WTC11 (cell line): Measurements from ENCODE around the gene ZMIZ1. TPM values are rescaled to one million over a fixed set of nuclear protein-coding genes. Genes with fewer than 3 reads are reported as not detected.

Source experiments
- ATAC-seq: fragments of 200-7000 bp; cut with Tn5 transposase; 2 replicates; pipeline ENCODE4 v1.10.0; 2021; ENCODE audit warnings: mild to moderate bottlenecking, moderate library complexity
- CTCF ChIA-PET: fragments of 300-600 bp; sonication (Branson Sonifier 250); formaldehyde crosslinking; loops from one replicate; lab custom pipeline; 2021; ENCODE audit warnings: antibody characterized with exemption; lab: Charles Lee
- POLR2A ChIA-PET: fragments of 350-600 bp; sonication (Branson Sonifier 250); formaldehyde crosslinking; loops from one replicate; lab custom pipeline; 2021; ENCODE audit warnings: antibody characterized with exemption; lab: Charles Lee
- DNase-seq: peaks from one replicate; pipeline ENCODE4 v3.0.0; 2021; ENCODE audit warnings: low spot score
- H3K27ac Mint-ChIP-seq: 2 replicates; pipeline ENCODE4 v1.8.0; 2021; ENCODE audit warnings: mixed read lengths
- H3K27me3 Mint-ChIP-seq: 2 replicates; pipeline ENCODE4 v1.8.0; 2021; ENCODE audit warnings: low read depth, mild to moderate bottlenecking, moderate library complexity, mixed read lengths
- H3K36me3 Mint-ChIP-seq: 2 replicates; pipeline ENCODE4 v1.8.0; 2021; ENCODE audit warnings: mixed read lengths
- H3K4me1 Mint-ChIP-seq: 2 replicates; pipeline ENCODE4 v1.8.0; 2022; ENCODE audit warnings: mixed read lengths
- H3K4me3 Mint-ChIP-seq: 2 replicates; pipeline ENCODE4 v1.8.0; 2021; ENCODE audit warnings: mild to moderate bottlenecking, moderate library complexity, mixed read lengths
- H3K9me3 Mint-ChIP-seq: 2 replicates; pipeline ENCODE4 v1.8.0; 2021; ENCODE audit warnings: mixed read lengths
- AFF4 ChIP-seq: sonication (generic); formaldehyde crosslinking; IDR thresholded peaks from 2 replicates; pipeline ENCODE4 v1.8.1; 2023; ENCODE audit warnings: mild to moderate bottlenecking, missing genetic modification reagents, borderline replicate concordance
- CTCF ChIP-seq: fragments of 200-600 bp; IDR thresholded peaks from 2 replicates; pipeline ENCODE4 v1.8.0; 2022; ENCODE audit warnings: antibody characterized with exemption
- E2F4 ChIP-seq: sonication (generic); formaldehyde crosslinking; IDR thresholded peaks from 2 replicates; pipeline ENCODE4 v1.8.1; 2022; ENCODE audit warnings: low read depth, mild to moderate bottlenecking, moderate library complexity, missing genetic modification reagents, borderline replicate concordance
- FOXP1 ChIP-seq: sonication (generic); formaldehyde crosslinking; IDR thresholded peaks from 2 replicates; pipeline ENCODE4 v1.8.0; 2022; ENCODE audit warnings: missing genetic modification reagents, mild to moderate bottlenecking, moderate library complexity, borderline replicate concordance
- FOXP4 ChIP-seq: sonication (generic); formaldehyde crosslinking; IDR thresholded peaks from 2 replicates; pipeline ENCODE4 v1.8.0; 2022; ENCODE audit warnings: mild to moderate bottlenecking, missing genetic modification reagents
- GRHL2 ChIP-seq: fragments of 250-450 bp; sonication (Bioruptor Pico); IDR thresholded peaks from 2 replicates; pipeline ENCODE4 v1.8.0; 2022; ENCODE audit warnings: mild to moderate bottlenecking, moderate library complexity; ENCODE audit not compliant: insufficient replicate concordance, severe bottlenecking
- HMGXB4 ChIP-seq: sonication (generic); formaldehyde crosslinking; IDR thresholded peaks from 2 replicates; pipeline ENCODE4 v1.8.1; 2023; ENCODE audit warnings: mild to moderate bottlenecking, moderate library complexity, missing genetic modification reagents
- IRF1 ChIP-seq: sonication (generic); formaldehyde crosslinking; IDR thresholded peaks from 2 replicates; pipeline ENCODE4 v1.8.0; 2023; ENCODE audit warnings: missing genetic modification reagents
- PRDM15 ChIP-seq: sonication (generic); formaldehyde crosslinking; IDR thresholded peaks from 2 replicates; pipeline ENCODE4 v1.8.0; 2022; ENCODE audit warnings: missing genetic modification reagents
- TEAD1 ChIP-seq: sonication (generic); formaldehyde crosslinking; IDR thresholded peaks from 2 replicates; pipeline ENCODE4 v1.8.0; 2022; ENCODE audit warnings: mild to moderate bottlenecking, missing genetic modification reagents
- ZBTB21 ChIP-seq: sonication (generic); formaldehyde crosslinking; IDR thresholded peaks from 2 replicates; pipeline ENCODE4 v1.8.1; 2023; ENCODE audit warnings: mild to moderate bottlenecking, missing genetic modification reagents, borderline replicate concordance
- ZNF219 ChIP-seq: sonication (generic); formaldehyde crosslinking; IDR thresholded peaks from 2 replicates; pipeline ENCODE4 v1.8.0; 2023; ENCODE audit warnings: missing genetic modification reagents, mild to moderate bottlenecking, borderline replicate concordance
- ZNF263 ChIP-seq: sonication (generic); formaldehyde crosslinking; IDR thresholded peaks from 2 replicates; pipeline ENCODE4 v1.8.1; 2022; ENCODE audit warnings: low read depth, mild to moderate bottlenecking, moderate library complexity, missing genetic modification reagents
- ZNF281 ChIP-seq: sonication (generic); formaldehyde crosslinking; IDR thresholded peaks from 2 replicates; pipeline ENCODE4 v1.8.0; 2023; ENCODE audit warnings: mild to moderate bottlenecking, missing genetic modification reagents
- ZNF317 ChIP-seq: sonication (generic); formaldehyde crosslinking; IDR thresholded peaks from 2 replicates; pipeline ENCODE4 v1.8.1; 2023; ENCODE audit warnings: low read depth, mild to moderate bottlenecking, moderate library complexity, missing genetic modification reagents, borderline replicate concordance
- total RNA-seq: library from RNA; stranded (reverse); gene quantifications from 3 replicates; pipeline ENCODE4 v1.2.3, GENCODE V29; 2021

ZMIZ1 gene
- total RNA-seq, 1 experiment from 2014 or later, result 44.4 TPM

GRCh38 chr10:79352035-79352877 is 283.5 kb downstream of the ZMIZ1 start:
- no peak for TF ChIP-seq PRDM15 (CRISPR knock-in tag)
- TF ChIP-seq ZBTB21 (CRISPR knock-in tag), result no peak
- no peak for TF ChIP-seq AFF4 (CRISPR knock-in tag)
- no peak for TF ChIP-seq IRF1 (CRISPR knock-in tag)
- no peak for TF ChIP-seq ZNF219 (CRISPR knock-in tag)
- no peak for TF ChIP-seq FOXP1 (CRISPR knock-in tag)
- TF ChIP-seq FOXP4 (CRISPR knock-in tag), result no peak
- TF ChIP-seq CTCF, result no peak
- no peak for TF ChIP-seq ZNF317
- TF ChIP-seq HMGXB4 (CRISPR knock-in tag), result no peak
- no peak for TF ChIP-seq TEAD1 (CRISPR knock-in tag)
- TF ChIP-seq GRHL2, result no peak
- no peak for TF ChIP-seq ZNF281
- TF ChIP-seq E2F4 (CRISPR knock-in tag), result no peak
- no peak for TF ChIP-seq ZNF263 (CRISPR knock-in tag)
- DNase-seq, result no peak
- Mint-ChIP-seq H3K9me3 (peaks cover 13% of the 10 kb centered on the region), H3K4me3 (no peak overlapping the region), H3K36me3 (peaks cover 67% of the 10 kb centered on the region), H3K27me3 (no peaks in the 10 kb centered on the region), H3K4me1 (peaks cover 5% of the 10 kb centered on the region), H3K27ac (no peak overlapping the region; the same call in 1 of the 2 replicates)
- CTCF ChIA-PET, result interaction anchor here (1.3 kb wide), 1 partner anchor 23 kb away, joined by 4 read pairs; no protein-coding TSS in a partner anchor
- ATAC-seq, result no peak
- POLR2A ChIA-PET, result no interaction called here
